HG03064 (cell line): Measurements from ENCODE around the gene COBLL1.
A peak's percentile ranks its signal among the peaks of the same experiment; 100 is the strongest.
"Not testable (repeated sequence)": the region's sequence is repeated elsewhere in the genome, so short reads cannot be mapped to it uniquely, and the experiment has no call there.

Source experiments
- ATAC-seq: cut with Tn5 transposase; IDR thresholded peaks from one replicate; pipeline ENCODE4 v1.9.1; 2021; ENCODE audit warnings: low read depth; ENCODE audit not compliant: unreplicated experiment

The COBLL1 gene

GRCh38 chr2:164860694-164861042 lies 19.0 kb upstream of the COBLL1 start:
- no peak for ATAC-seq

- ATAC-seq, result not testable (repeated sequence)
Observed at GRCh38 chr2:164859906-164860693, 18.5 kb upstream of the COBLL1 start.

GRCh38 chr2:164859251-164859818 lies 17.7 kb upstream of the COBLL1 start:
- ATAC-seq, result no peak

- no peak for ATAC-seq
Observed at GRCh38 chr2:164852086-164852485, 10.5 kb upstream of the COBLL1 start.

- no peak for ATAC-seq
Observed at GRCh38 chr2:164850235-164850634, 8.6 kb upstream of the COBLL1 start.

GRCh38 chr2:164849506-164849905 lies 7.9 kb upstream of the COBLL1 start:
- ATAC-seq, result no peak

GRCh38 chr2:164847981-164848741 lies 6.5 kb upstream of the COBLL1 start:
- no peak for ATAC-seq

- ATAC-seq, result no peak
Observed at GRCh38 chr2:164847291-164847690, 5.7 kb upstream of the COBLL1 start.

- ATAC-seq, result no peak
Observed at GRCh38 chr2:164846276-164846675, 4.7 kb upstream of the COBLL1 start.

GRCh38 chr2:164843346-164843911 lies 1.8 kb upstream of the COBLL1 start:
- no peak for ATAC-seq

- no peak for ATAC-seq
Observed at GRCh38 chr2:164842624-164842966, 972 bp upstream of the COBLL1 start.

GRCh38 chr2:164840930-164841718 lies 499 bp downstream of the COBLL1 start:
- peak; percentile 60 for ATAC-seq

GRCh38 chr2:164840458-164840929 lies 1.1 kb downstream of the COBLL1 start:
- no peak for ATAC-seq

GRCh38 chr2:164839914-164840457 lies 1.6 kb downstream of the COBLL1 start:
- ATAC-seq, result no peak

GRCh38 chr2:164837807-164838206 lies 3.8 kb downstream of the COBLL1 start:
- no peak for ATAC-seq

GRCh38 chr2:164836907-164837306 lies 4.7 kb downstream of the COBLL1 start:
- no peak for ATAC-seq

GRCh38 chr2:164835302-164835701 lies 6.3 kb downstream of the COBLL1 start:
- no peak for ATAC-seq

GRCh38 chr2:164831887-164832286 lies 9.7 kb downstream of the COBLL1 start:
- no peak for ATAC-seq

- no peak for ATAC-seq
Observed at GRCh38 chr2:164831180-164831579, 10.4 kb downstream of the COBLL1 start.
